Measurements from ENCODE around the gene OGFR.

OGFR gene

DNA sequence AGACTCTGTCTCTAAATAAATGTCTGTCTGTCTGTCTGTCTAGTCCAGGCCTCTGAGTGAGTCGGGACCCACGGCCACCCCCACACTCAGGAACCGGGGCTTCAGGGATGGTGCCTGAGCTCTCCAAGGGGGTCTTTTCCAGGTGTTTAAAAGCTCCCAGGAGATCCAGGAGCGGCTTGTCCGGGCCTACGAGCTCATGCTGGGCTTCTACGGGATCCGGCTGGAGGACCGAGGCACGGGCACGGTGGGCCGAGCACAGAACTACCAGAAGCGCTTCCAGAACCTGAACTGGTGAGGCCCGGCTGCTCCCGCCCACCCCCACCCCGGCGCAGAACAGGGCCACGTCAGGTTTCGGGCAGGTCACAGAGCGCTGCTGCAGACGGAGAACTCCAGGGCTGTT lies 6.7 kb downstream of the OGFR start:
- H3K4me1 ChIP-seq (ENCODE audit: insufficient read depth, low read length) = peaks cover 11% of the 10 kb centered on the region; the same call in 1 of the 2 replicates
- peaks cover 29% of the 10 kb centered on the region for H3K36me3 ChIP-seq (ENCODE audit: insufficient read depth, low read length)
- H3K27ac ChIP-seq (ENCODE audit: low read depth, low read length) = no peak overlapping the region
- H3K9ac ChIP-seq (ENCODE audit: low read depth, low read length) = no peak overlapping the region
- no peaks in the 10 kb centered on the region for H3K9me3 ChIP-seq (ENCODE audit: insufficient read depth, low read depth, low read length)
- H3K4me3 ChIP-seq (ENCODE audit: low read length) = no peak overlapping the region
- 95% methylated on average over 21 of the region's 21 CpGs for WGBS
- H3K27me3 ChIP-seq (ENCODE audit: insufficient read depth, low read length) = peaks cover 3% of the 10 kb centered on the region

DNA sequence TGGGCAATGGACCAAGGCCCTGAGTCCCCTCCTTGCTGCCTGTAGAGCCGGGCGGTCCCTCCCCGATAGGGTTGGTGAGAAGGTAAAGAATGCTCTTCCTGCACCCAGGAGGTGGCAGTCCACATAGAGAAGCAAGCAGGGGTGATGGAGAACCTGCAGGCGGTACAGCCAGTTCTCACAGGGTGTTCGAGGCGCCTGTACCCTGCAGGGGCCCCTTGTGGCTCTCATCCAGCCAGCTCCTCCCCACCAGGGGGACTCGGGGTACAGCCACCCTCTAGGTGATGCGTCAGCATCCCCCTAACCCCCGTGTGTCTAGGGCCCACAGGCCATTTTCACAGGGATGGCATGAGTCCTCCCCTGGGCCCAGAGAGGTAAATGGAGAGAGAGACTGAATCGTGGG lies 7.1 kb downstream of the OGFR start:
- Histone ChIP-seq H3K4me1 (ENCODE audit: insufficient read depth, low read length) (peaks cover 11% of the 10 kb centered on the region; the same call in 1 of the 2 replicates), H3K9ac (ENCODE audit: low read depth, low read length) (no peak overlapping the region), H3K27me3 (ENCODE audit: insufficient read depth, low read length) (peaks cover 6% of the 10 kb centered on the region), H3K9me3 (ENCODE audit: insufficient read depth, low read depth, low read length) (no peaks in the 10 kb centered on the region), H3K36me3 (ENCODE audit: insufficient read depth, low read length) (peaks cover 29% of the 10 kb centered on the region), H3K4me3 (ENCODE audit: low read length) (no peak overlapping the region), H3K27ac (ENCODE audit: low read depth, low read length) (no peak overlapping the region)
- 93% methylated on average over 10 of the region's 10 CpGs for WGBS

DNA sequence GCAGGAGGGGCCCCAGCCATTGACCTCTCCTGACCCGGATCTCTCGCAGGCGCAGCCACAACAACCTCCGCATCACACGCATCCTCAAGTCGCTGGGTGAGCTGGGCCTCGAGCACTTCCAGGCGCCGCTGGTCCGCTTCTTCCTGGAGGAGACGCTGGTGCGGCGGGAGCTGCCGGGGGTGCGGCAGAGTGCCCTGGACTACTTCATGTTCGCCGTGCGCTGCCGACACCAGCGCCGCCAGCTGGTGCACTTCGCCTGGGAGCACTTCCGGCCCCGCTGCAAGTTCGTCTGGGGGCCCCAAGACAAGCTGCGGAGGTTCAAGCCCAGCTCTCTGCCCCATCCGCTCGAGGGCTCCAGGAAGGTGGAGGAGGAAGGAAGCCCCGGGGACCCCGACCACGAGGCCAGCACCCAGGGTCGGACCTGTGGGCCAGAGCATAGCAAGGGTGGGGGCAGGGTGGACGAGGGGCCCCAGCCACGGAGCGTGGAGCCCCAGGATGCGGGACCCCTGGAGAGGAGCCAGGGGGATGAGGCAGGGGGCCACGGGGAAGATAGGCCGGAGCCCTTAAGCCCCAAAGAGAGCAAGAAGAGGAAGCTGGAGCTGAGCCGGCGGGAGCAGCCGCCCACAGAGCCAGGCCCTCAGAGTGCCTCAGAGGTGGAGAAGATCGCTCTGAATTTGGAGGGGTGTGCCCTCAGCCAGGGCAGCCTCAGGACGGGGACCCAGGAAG lies 7.7 kb downstream of the OGFR start:
- H3K9ac ChIP-seq (ENCODE audit: low read depth, low read length) = no peak overlapping the region
- H3K4me1 ChIP-seq (ENCODE audit: insufficient read depth, low read length) = peaks cover 11% of the 10 kb centered on the region; the same call in 1 of the 2 replicates
- peaks cover 10% of the 10 kb centered on the region for H3K27me3 ChIP-seq (ENCODE audit: insufficient read depth, low read length)
- no peak overlapping the region for H3K4me3 ChIP-seq (ENCODE audit: low read length)
- H3K27ac ChIP-seq (ENCODE audit: low read depth, low read length) = no peak overlapping the region
- H3K9me3 ChIP-seq (ENCODE audit: insufficient read depth, low read depth, low read length) = no peaks in the 10 kb centered on the region
- H3K36me3 ChIP-seq (ENCODE audit: insufficient read depth, low read length) = peaks cover 29% of the 10 kb centered on the region
- 95% methylated on average over 43 of the region's 43 CpGs for WGBS

GRCh38 chr20:62812907-62813200 lies 8.2 kb downstream of the OGFR start:
- Histone ChIP-seq H3K4me3 (ENCODE audit: low read length) (no peak overlapping the region), H3K9me3 (ENCODE audit: insufficient read depth, low read depth, low read length) (no peaks in the 10 kb centered on the region), H3K36me3 (ENCODE audit: insufficient read depth, low read length) (peaks cover 29% of the 10 kb centered on the region), H3K9ac (ENCODE audit: low read depth, low read length) (no peak overlapping the region), H3K27ac (ENCODE audit: low read depth, low read length) (no peak overlapping the region), H3K27me3 (ENCODE audit: insufficient read depth, low read length) (peaks cover 13% of the 10 kb centered on the region), H3K4me1 (ENCODE audit: insufficient read depth, low read length) (peaks cover 11% of the 10 kb centered on the region; the same call in 1 of the 2 replicates)
- 96% methylated on average over 11 of the region's 11 CpGs for WGBS

GRCh38 chr20:62813588-62813987 lies 9.0 kb downstream of the OGFR start:
- H3K36me3 ChIP-seq (ENCODE audit: insufficient read depth, low read length) = peaks cover 29% of the 10 kb centered on the region
- H3K4me1 ChIP-seq (ENCODE audit: insufficient read depth, low read length) = peaks cover 11% of the 10 kb centered on the region; the same call in 1 of the 2 replicates
- H3K4me3 ChIP-seq (ENCODE audit: low read length) = no peak overlapping the region
- no peaks in the 10 kb centered on the region for H3K9me3 ChIP-seq (ENCODE audit: insufficient read depth, low read depth, low read length)
- WGBS = 88% methylated on average over 13 of the region's 13 CpGs
- H3K27me3 ChIP-seq (ENCODE audit: insufficient read depth, low read length) = peaks cover 13% of the 10 kb centered on the region
- H3K27ac ChIP-seq (ENCODE audit: low read depth, low read length) = no peak overlapping the region
- no peak overlapping the region for H3K9ac ChIP-seq (ENCODE audit: low read depth, low read length)

DNA sequence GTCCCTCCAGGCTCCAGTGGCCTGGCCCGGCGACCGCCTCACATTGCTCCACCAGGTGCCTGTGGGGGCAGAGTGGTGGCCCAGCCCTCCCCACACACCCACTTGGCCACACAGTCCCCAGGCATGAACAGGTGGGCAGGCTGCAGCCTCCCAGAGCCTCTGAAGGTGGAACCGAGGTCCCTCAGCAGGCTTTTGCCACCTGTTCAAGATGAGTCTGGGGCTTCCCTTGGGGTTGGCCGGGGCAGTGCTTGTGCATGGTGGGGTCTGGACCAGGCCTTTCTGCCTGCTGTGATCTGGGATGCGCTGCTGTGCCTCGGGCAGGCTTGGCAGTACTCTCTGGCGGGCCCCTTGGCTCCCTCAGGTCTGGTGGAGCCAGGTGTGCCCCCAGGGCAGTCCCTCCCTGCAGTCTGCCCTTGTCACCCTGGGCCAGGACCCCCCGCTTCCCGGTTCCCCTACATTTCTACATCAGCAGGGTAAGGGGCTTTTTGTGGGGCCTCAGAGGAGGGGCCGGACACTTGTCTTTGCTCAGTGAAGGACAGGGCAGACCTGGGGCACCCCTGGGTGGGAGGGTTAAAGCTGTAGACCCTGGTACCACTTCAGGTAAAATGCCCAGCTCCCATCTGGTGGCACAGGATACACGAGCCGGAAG lies 9.5 kb downstream of the OGFR start:
- Histone ChIP-seq H3K4me3 (ENCODE audit: low read length) (no peak overlapping the region), H3K9me3 (ENCODE audit: insufficient read depth, low read depth, low read length) (no peaks in the 10 kb centered on the region), H3K36me3 (ENCODE audit: insufficient read depth, low read length) (peaks cover 24% of the 10 kb centered on the region), H3K4me1 (ENCODE audit: insufficient read depth, low read length) (peaks cover 11% of the 10 kb centered on the region), H3K27me3 (ENCODE audit: insufficient read depth, low read length) (peaks cover 13% of the 10 kb centered on the region), H3K27ac (ENCODE audit: low read depth, low read length) (no peak overlapping the region), H3K9ac (ENCODE audit: low read depth, low read length) (no peak overlapping the region)
- WGBS = 92% methylated on average over 13 of the region's 13 CpGs

DNA sequence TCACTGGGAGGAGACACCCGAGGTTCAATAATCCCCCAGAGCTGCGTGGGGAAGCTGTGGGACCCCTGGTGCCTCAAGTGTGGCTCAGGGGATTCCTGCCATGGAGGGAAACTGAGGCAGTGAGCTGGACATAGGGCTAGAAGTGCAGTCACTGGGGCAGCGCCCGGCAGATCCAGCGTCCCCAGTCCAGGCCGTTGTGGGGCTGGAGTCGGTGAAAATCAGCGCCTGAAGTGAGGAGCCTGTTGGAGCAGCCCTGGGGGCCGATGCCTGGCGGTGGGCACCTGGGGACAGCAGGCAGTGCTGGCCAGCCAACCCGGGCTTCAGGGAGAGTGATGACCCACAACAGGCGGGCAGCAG lies 10.1 kb downstream of the OGFR start:
- Histone ChIP-seq H3K27ac (ENCODE audit: low read depth, low read length) (no peak overlapping the region), H3K9me3 (ENCODE audit: insufficient read depth, low read depth, low read length) (no peaks in the 10 kb centered on the region), H3K36me3 (ENCODE audit: insufficient read depth, low read length) (peaks cover 19% of the 10 kb centered on the region), H3K9ac (ENCODE audit: low read depth, low read length) (no peak overlapping the region), H3K4me3 (ENCODE audit: low read length) (no peak overlapping the region), H3K27me3 (ENCODE audit: insufficient read depth, low read length) (peaks cover 13% of the 10 kb centered on the region), H3K4me1 (ENCODE audit: insufficient read depth, low read length) (peaks cover 11% of the 10 kb centered on the region)
- WGBS = 88% methylated on average over 12 of the region's 12 CpGs

DNA sequence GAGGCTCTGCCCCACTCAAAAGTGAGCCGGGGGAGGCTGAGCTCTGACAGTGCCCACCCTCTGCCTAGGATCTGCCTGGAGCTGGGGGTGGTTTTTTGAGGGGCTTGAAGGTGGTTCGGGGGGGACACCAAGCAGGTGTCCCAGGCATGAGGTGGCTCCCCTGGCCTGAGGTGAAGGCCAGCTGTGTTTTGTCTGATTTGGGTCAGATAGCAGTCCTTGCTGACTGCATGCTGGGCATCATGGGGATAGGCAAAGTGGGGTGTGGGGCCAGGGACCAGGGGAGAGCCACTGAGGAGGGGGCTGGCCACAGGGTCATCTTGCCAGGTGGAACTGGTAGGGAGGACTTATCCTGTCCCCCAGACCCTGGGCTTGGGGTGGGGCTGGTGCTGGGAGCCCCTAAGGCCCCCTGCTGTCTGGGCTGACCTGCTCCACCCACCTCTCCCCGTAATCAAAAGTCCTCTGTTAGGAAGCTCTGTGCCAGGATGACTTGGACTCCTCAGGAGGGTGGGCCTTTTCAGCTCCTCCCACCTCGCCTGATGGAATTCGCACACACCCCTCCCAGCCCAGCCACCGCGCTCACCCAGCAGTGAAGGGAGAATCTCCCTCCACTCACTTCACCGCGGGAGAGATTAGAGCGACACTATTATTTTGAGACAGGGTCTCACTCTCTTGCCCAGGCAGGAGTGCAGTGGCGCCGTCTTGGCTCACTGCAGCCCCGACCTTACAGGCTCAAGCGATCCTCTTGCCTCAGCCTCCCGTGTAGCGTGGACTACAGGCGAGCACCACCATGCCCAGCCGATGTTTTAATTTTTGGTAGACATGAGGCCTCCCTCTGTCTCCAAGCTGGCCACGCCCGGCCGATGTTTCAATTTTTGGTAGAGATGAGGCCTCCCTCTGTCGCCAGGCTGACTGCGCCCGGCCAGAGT lies 10.7 kb downstream of the OGFR start:
- H3K9me3 ChIP-seq (ENCODE audit: insufficient read depth, low read depth, low read length) = no peaks in the 10 kb centered on the region
- WGBS = 10% methylated on average over 24 of the region's 24 CpGs
- H3K27me3 ChIP-seq (ENCODE audit: insufficient read depth, low read length) = peaks cover 13% of the 10 kb centered on the region
- H3K4me3 ChIP-seq (ENCODE audit: low read length) = peak overlapping the region; percentile 62
- H3K9ac ChIP-seq (ENCODE audit: low read depth, low read length) = peak overlapping the region; percentile 55; the same call in 1 of the 2 replicates
- peaks cover 18% of the 10 kb centered on the region for H3K36me3 ChIP-seq (ENCODE audit: insufficient read depth, low read length)
- H3K4me1 ChIP-seq (ENCODE audit: insufficient read depth, low read length) = peaks cover 11% of the 10 kb centered on the region
- H3K27ac ChIP-seq (ENCODE audit: low read depth, low read length) = peak overlapping the region; percentile 71; the same call in 1 of the 2 replicates

DNA sequence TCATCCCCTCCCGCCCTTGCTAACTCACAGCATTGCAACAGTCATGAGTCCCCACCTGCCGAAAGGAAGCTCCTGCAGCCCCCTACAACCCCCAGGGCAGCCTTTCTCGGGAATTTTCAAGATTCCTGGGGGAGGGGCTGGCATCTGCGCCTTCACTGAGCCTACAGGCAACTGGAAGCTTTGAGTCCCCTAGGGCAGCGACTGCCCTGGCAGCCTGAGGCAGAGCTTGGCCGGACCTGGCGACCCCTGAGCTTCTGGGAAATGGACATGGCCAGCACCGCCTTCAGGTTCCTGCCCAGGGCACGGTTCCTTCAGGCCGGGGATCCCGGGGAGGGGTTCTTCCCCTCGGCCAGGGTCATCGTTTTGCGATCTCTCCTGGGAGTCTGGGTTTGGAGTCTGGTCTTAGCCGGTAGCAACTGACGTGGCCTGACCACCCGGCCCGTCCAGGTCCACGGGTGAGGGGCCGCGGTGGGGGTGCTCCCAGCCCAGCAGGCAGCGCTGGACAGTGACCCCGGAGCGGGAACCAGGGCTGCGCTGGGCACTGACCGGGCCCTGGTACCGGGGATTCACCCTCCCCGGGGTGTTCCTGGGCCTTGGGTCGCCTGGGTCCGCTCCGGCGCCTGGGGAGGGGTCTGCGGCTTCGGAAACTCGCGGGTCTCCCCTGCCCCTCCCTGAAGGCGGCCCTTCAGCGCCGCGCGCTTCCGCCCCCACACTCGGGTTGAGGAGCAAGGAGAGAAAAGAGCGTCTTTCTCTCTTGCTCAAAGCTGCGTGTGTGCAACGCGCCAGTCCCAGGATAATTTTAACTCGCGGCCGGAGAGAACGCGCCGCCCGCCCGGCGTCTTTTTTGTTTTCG lies 11.6 kb downstream of the OGFR start:
- peaks cover 11% of the 10 kb centered on the region for H3K4me1 ChIP-seq (ENCODE audit: insufficient read depth, low read length)
- H3K4me3 ChIP-seq (ENCODE audit: low read length) = peak overlapping the region; percentile 62

More for the DNA sequence above, 11.6 kb downstream of the OGFR start:
- H3K27ac ChIP-seq (ENCODE audit: low read depth, low read length) = peak overlapping the region; percentile 80
- H3K36me3 ChIP-seq (ENCODE audit: insufficient read depth, low read length) = peaks cover 13% of the 10 kb centered on the region
- H3K27me3 ChIP-seq (ENCODE audit: insufficient read depth, low read length) = peaks cover 13% of the 10 kb centered on the region
- peak overlapping the region; percentile 81 for H3K9ac ChIP-seq (ENCODE audit: low read depth, low read length)
- H3K9me3 ChIP-seq (ENCODE audit: insufficient read depth, low read depth, low read length) = no peaks in the 10 kb centered on the region
- under 1% methylated on average over 57 of the region's 57 CpGs for WGBS

Measured in HUES64 (cell line).